ENCODE measurements around the gene RNF112. TPM values are rescaled to one million over a fixed set of nuclear protein-coding genes. Genes with fewer than 3 reads are reported as not detected.

The RNF112 gene
- total RNA-seq, 4 donors from 2014 or later = 0.83 to 3.5 (median 2.2) TPM

- H3K9me3 ChIP-seq = no peaks in the 10 kb centered on the region
- H3K27ac ChIP-seq = no peak overlapping the region
- TF ChIP-seq, protein P1, sequence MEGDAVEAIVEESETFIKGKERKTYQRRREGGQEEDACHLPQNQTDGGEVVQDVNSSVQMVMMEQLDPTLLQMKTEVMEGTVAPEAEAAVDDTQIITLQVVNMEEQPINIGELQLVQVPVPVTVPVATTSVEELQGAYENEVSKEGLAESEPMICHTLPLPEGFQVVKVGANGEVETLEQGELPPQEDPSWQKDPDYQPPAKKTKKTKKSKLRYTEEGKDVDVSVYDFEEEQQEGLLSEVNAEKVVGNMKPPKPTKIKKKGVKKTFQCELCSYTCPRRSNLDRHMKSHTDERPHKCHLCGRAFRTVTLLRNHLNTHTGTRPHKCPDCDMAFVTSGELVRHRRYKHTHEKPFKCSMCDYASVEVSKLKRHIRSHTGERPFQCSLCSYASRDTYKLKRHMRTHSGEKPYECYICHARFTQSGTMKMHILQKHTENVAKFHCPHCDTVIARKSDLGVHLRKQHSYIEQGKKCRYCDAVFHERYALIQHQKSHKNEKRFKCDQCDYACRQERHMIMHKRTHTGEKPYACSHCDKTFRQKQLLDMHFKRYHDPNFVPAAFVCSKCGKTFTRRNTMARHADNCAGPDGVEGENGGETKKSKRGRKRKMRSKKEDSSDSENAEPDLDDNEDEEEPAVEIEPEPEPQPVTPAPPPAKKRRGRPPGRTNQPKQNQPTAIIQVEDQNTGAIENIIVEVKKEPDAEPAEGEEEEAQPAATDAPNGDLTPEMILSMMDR (IDR thresholded peaks at IDR 0.05) = no peak
- TF ChIP-seq POLR2A (IDR thresholded peaks at IDR 0.05) = no peak
- no peak overlapping the region for H3K4me3 ChIP-seq (replicated peaks in 1 of 3)
- WGBS, 2 donors = 61 to 63% methylated on average over 3 of the region's 3 CpGs
- no peak for DNase-seq
- intact Hi-C loops (cut with DNase I) = no loop called here
- H3K4me1 ChIP-seq = no peaks in the 10 kb centered on the region
- no peaks in the 10 kb centered on the region for H3K36me3 ChIP-seq
- no peaks in the 10 kb centered on the region for H3K27me3 ChIP-seq
Measured at GRCh38 chr17:19417611-19418010, 6.6 kb downstream of the RNF112 start.

GRCh38 chr17:19418251-19418992 lies 7.4 kb downstream of the RNF112 start:
- no peak for TF ChIP-seq POLR2A (IDR thresholded peaks at IDR 0.05)
- TF ChIP-seq, protein P1 (IDR thresholded peaks at IDR 0.05) = no peak
- H3K27me3 ChIP-seq = no peaks in the 10 kb centered on the region
- intact Hi-C loops (cut with DNase I) = no loop called here
- no peak for DNase-seq
- no peaks in the 10 kb centered on the region for H3K36me3 ChIP-seq
- no peak overlapping the region for H3K4me3 ChIP-seq (replicated peaks in 1 of 3)
- H3K27ac ChIP-seq = no peak overlapping the region
- H3K9me3 ChIP-seq = no peaks in the 10 kb centered on the region
- WGBS, 2 donors = 72 to 74% methylated on average over 7 of the region's 7 CpGs
- no peaks in the 10 kb centered on the region for H3K4me1 ChIP-seq

DNA sequence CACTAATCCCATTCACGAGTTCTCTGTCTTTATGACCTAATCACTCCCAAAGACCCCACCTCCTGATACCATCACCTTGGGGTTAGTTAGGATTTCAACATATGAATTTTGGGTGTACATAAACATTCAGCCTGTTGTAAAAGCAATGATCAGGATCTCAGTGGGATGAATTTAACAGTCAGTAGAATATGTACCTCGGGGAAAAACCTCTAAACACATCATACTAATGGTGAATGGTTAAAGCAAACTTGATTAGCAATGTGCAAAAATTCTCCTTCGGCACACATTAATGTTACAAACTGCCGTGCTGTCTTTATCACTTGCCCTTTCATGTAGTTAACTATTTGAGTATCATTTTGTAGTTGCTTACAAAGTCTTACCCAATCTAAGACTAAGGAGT lies 10.2 kb downstream of the RNF112 start:
- DNase-seq = no peak
- intact Hi-C loops (cut with DNase I) = no loop called here
- H3K36me3 ChIP-seq = no peaks in the 10 kb centered on the region
- no peak for TF ChIP-seq POLR2A (IDR thresholded peaks at IDR 0.05)
- TF ChIP-seq, protein P1 (IDR thresholded peaks at IDR 0.05) = no peak
- WGBS, 2 donors = 77 to 84% methylated on average over 4 of the region's 4 CpGs
- peaks cover 0 to 4% of the 10 kb centered on the region in 2 donors for H3K4me1 ChIP-seq
- no peak overlapping the region for H3K4me3 ChIP-seq (replicated peaks in 1 of 3)
- no peak overlapping the region for H3K27ac ChIP-seq
- no peaks in the 10 kb centered on the region for H3K9me3 ChIP-seq
- no peaks in the 10 kb centered on the region for H3K27me3 ChIP-seq

DNA sequence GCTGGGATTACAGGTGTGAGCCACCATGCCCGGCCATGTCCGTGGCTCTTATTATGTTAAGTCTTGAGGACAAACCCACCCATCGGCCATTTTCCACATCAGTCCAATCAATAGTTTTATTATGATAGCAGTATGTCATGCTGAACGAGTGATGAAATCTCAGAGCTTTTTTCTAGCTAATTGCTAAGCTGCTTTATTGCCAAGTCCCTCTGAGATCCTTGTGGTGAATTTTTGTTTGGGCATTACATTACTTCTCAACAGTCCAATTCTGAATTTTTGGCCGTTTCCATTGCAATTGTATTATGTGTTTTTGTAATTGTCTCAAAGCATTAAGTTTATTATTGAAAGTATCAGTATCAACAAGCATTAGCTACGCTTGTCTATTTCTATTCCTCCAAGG lies 10.9 kb downstream of the RNF112 start:
- Histone ChIP-seq H3K27ac (no peak overlapping the region), H3K9me3 (no peaks in the 10 kb centered on the region), H3K4me3 (replicated peaks in 1 of 3) (no peak overlapping the region), H3K4me1 (peaks cover 0 to 4% of the 10 kb centered on the region in 2 donors), H3K27me3 (no peaks in the 10 kb centered on the region), H3K36me3 (no peaks in the 10 kb centered on the region)
- DNase-seq = no peak
- no peak for TF ChIP-seq POLR2A (IDR thresholded peaks at IDR 0.05)
- TF ChIP-seq, protein P1 (IDR thresholded peaks at IDR 0.05) = no peak
- intact Hi-C loops (cut with DNase I) = no loop called here
- 86 to 88% methylated on average over 6 of the region's 6 CpGs for WGBS, 2 donors
